ENCODE data around the gene BICD1. TPM values are rescaled to one million over a fixed set of nuclear protein-coding genes. Genes with fewer than 3 reads are reported as not detected.

Gene BICD1
- total RNA-seq, 4 donors from 2014 or later, result 0.70 to 7.8 (median 2.8) TPM

- H3K27ac ChIP-seq, result no peak overlapping the region
- no peak overlapping the region for H3K4me3 ChIP-seq
- TF ChIP-seq POLR2A (IDR thresholded peaks at IDR 0.05) (no peak), CTCF (IDR thresholded peaks at IDR 0.05) (no peak)
- H3K4me1 ChIP-seq, result peaks cover 0 to 12% (median 6%) of the 10 kb centered on the region in 3 donors
- DNase-seq, result no peak
- no peaks in the 10 kb centered on the region for H3K36me3 ChIP-seq
- H3K9me3 ChIP-seq, result no peaks in the 10 kb centered on the region
- WGBS, 2 donors, result 90 to 96% methylated on average over 3 of the region's 3 CpGs
- intact Hi-C loops (cut with DNase I), result no loop called here
- no peaks in the 10 kb centered on the region for H3K27me3 ChIP-seq
Observed at GRCh38 chr12:32117316-32117715, 10.7 kb downstream of the BICD1 start.

GRCh38 chr12:32118806-32119205, 12.2 kb downstream of the BICD1 start:
- intact Hi-C loops (cut with DNase I), result no loop called here
- Histone ChIP-seq H3K27me3 (no peaks in the 10 kb centered on the region), H3K36me3 (no peaks in the 10 kb centered on the region), H3K9me3 (no peaks in the 10 kb centered on the region), H3K27ac (no peak overlapping the region), H3K4me1 (peaks cover 0 to 12% (median 6%) of the 10 kb centered on the region in 3 donors), H3K4me3 (no peak overlapping the region)
- 93 to 94% methylated on average over 4 to 5 of the region's 5 CpGs for WGBS, 2 donors
- no peak for DNase-seq
- TF ChIP-seq CTCF (IDR thresholded peaks at IDR 0.05) (no peak), POLR2A (IDR thresholded peaks at IDR 0.05) (no peak)

GRCh38 chr12:32120419-32120818, 13.8 kb downstream of the BICD1 start:
- TF ChIP-seq POLR2A (IDR thresholded peaks at IDR 0.05) (no peak), CTCF (IDR thresholded peaks at IDR 0.05) (no peak)
- intact Hi-C loops (cut with DNase I), result no loop called here
- Histone ChIP-seq H3K9me3 (no peaks in the 10 kb centered on the region), H3K4me1 (peaks cover 0 to 12% (median 6%) of the 10 kb centered on the region in 3 donors), H3K27me3 (no peaks in the 10 kb centered on the region), H3K36me3 (no peaks in the 10 kb centered on the region), H3K4me3 (no peak overlapping the region), H3K27ac (no peak overlapping the region)
- WGBS, 2 donors, result 60 to 64% methylated on average over 2 of the region's 2 CpGs
- DNase-seq, result no peak

- Histone ChIP-seq H3K27me3 (no peaks in the 10 kb centered on the region), H3K27ac (no peak overlapping the region), H3K36me3 (no peaks in the 10 kb centered on the region), H3K4me1 (no peaks in the 10 kb centered on the region), H3K4me3 (no peak overlapping the region), H3K9me3 (no peaks in the 10 kb centered on the region)
- intact Hi-C loops (cut with DNase I), result no loop called here
- DNase-seq, result no peak
- 56 to 67% methylated on average over 1 of the region's 1 CpG for WGBS, 2 donors
- TF ChIP-seq POLR2A (IDR thresholded peaks at IDR 0.05) (no peak), CTCF (IDR thresholded peaks at IDR 0.05) (no peak)
Observed at GRCh38 chr12:32124637-32125036, 18.0 kb downstream of the BICD1 start.

GRCh38 chr12:32125455-32126084, 18.9 kb downstream of the BICD1 start:
- H3K4me3 ChIP-seq, result no peak overlapping the region
- no peaks in the 10 kb centered on the region for H3K36me3 ChIP-seq
- no peak overlapping the region for H3K27ac ChIP-seq
- H3K9me3 ChIP-seq, result no peaks in the 10 kb centered on the region
- TF ChIP-seq POLR2A (IDR thresholded peaks at IDR 0.05), result no peak
- no peak for TF ChIP-seq CTCF (IDR thresholded peaks at IDR 0.05)
- intact Hi-C loops (cut with DNase I), result no loop called here
- no peaks in the 10 kb centered on the region for H3K4me1 ChIP-seq
- no peak for DNase-seq
- no peaks in the 10 kb centered on the region for H3K27me3 ChIP-seq
- WGBS, 2 donors, result 92 to 93% methylated on average over 7 of the region's 7 CpGs

Measured in esophagus squamous epithelium (tissue), 5 donors.